SIG-M5 treated with dmso at 0.1 percent for 504 hours (cell line): Measurements from ENCODE around the gene ETV5.
"Not testable (repeated sequence)": the region's sequence is repeated elsewhere in the genome, so short reads cannot be mapped to it uniquely, and the experiment has no call there.

Source experiments
- DNase-seq: peaks from one replicate; lab custom pipeline; 2025; ENCODE audit not compliant: unreplicated experiment; lab: John Stamatoyannopoulos, UW

ETV5 gene

GRCh38 chr3:186025161-186025560, 83.7 kb downstream of the ETV5 start:
- no peak for DNase-seq

- no peak for DNase-seq
These were observed 84.7 kb downstream of the ETV5 start for GRCh38 chr3:186024210-186024609.

- no peak for DNase-seq
These were observed 86.0 kb downstream of the ETV5 start for GRCh38 chr3:186022931-186023330.

GRCh38 chr3:186021673-186022362, 87.1 kb downstream of the ETV5 start:
- DNase-seq = no peak

GRCh38 chr3:186021250-186021649, 87.6 kb downstream of the ETV5 start:
- DNase-seq = not testable (repeated sequence)

GRCh38 chr3:186019288-186019687, 89.6 kb downstream of the ETV5 start:
- not testable (repeated sequence) for DNase-seq

- no peak for DNase-seq
These were observed 94.0 kb downstream of the ETV5 start for GRCh38 chr3:186014866-186015265.

GRCh38 chr3:186013312-186013711, 95.6 kb downstream of the ETV5 start:
- no peak for DNase-seq

GRCh38 chr3:186012137-186012536, 96.8 kb downstream of the ETV5 start:
- no peak for DNase-seq

GRCh38 chr3:186004671-186005070, 104.2 kb downstream of the ETV5 start:
- no peak for DNase-seq

GRCh38 chr3:186004209-186004608, 104.7 kb downstream of the ETV5 start:
- DNase-seq = no peak

GRCh38 chr3:186003610-186004009, 105.3 kb downstream of the ETV5 start:
- no peak for DNase-seq

- DNase-seq = peak; percentile 46
These were observed 105.9 kb downstream of the ETV5 start for GRCh38 chr3:186002884-186003472.

GRCh38 chr3:186001842-186002241, 107.0 kb downstream of the ETV5 start:
- no peak for DNase-seq

GRCh38 chr3:185999221-185999620, 109.7 kb downstream of the ETV5 start:
- DNase-seq = no peak

- peak; percentile 71 for DNase-seq
These were observed 110.8 kb downstream of the ETV5 start for GRCh38 chr3:185998136-185998535.

GRCh38 chr3:185997130-185997529, 111.8 kb downstream of the ETV5 start:
- no peak for DNase-seq
